Endothelial cell of umbilical vein (primary cell): ENCODE results near the gene TAOK1. TPM values are rescaled to one million over a fixed set of nuclear protein-coding genes. Genes with fewer than 3 reads are reported as not detected.

Source experiments
- BruUV-seq: library from RNA; stranded (reverse); fragments of 400-500 nt; replicated peaks from 2 replicates; lab custom pipeline; 2021; lab: Mats Ljungman, UMichigan
- CTCF ChIA-PET: fragments of 300-600, 350-600 bp; sonication (Branson Sonifier 250); formaldehyde crosslinking; loops from one replicate; lab custom pipeline; 2021; ENCODE audit warnings: antibody characterized with exemption, inconsistent platforms; lab: Charles Lee
- POLR2A ChIA-PET: fragments of 300-600, 350-600 bp; sonication (Branson Sonifier 250); formaldehyde crosslinking; loops from one replicate; lab custom pipeline; 2021; ENCODE audit warnings: antibody characterized with exemption, inconsistent platforms; lab: Charles Lee
- DNase-seq: peaks from one replicate; pipeline ENCODE4 v3.0.0-alpha.2; 2011; ENCODE audit warnings: low read depth, low spot score
- FAIRE-seq: peaks from 2 replicates; lab custom pipeline; 2011; peaks lifted over from hg19 to GRCh38; lab: Jason Lieb, UNC
- H2AFZ ChIP-seq: 2 replicates; pipeline ENCODE4 v1.6.0; 2012; ENCODE audit warnings: low read depth, low read length, control low read depth, inconsistent platforms
- H3K27ac ChIP-seq: 2 replicates; pipeline ENCODE4 v1.5.1; 2011; ENCODE audit warnings: low read depth, mild to moderate bottlenecking, control low read depth, low read length, moderate library complexity; ENCODE audit not compliant: insufficient read depth
- H3K27me3 ChIP-seq, 2 experiments: 2 replicates each; pipeline versions ENCODE4 v1.6.0 to v1.6.1; 2011; ENCODE audit warnings: low read length in 2 of 2, mixed read lengths in 1 of 2; ENCODE audit not compliant: control insufficient read depth in 2 of 2, insufficient read depth in 2 of 2
- H3K36me3 ChIP-seq, 2 experiments: 2 replicates in 1 of 2; 3 replicates in 1 of 2; pipeline ENCODE4 v1.5.1; 2011; ENCODE audit warnings: low read length in 2 of 2, mild to moderate bottlenecking in 1 of 2, moderate library complexity in 1 of 2; ENCODE audit not compliant: control insufficient read depth in 2 of 2, insufficient read depth in 2 of 2; ENCODE audit errors: extremely low read depth in 1 of 2
- H3K4me1 ChIP-seq: 3 replicates; pipeline ENCODE4 v1.5.1; 2011; ENCODE audit warnings: mild to moderate bottlenecking, low read length; ENCODE audit not compliant: control insufficient read depth, insufficient read depth; ENCODE audit errors: extremely low read depth
- H3K4me2 ChIP-seq: 2 replicates; pipeline ENCODE4 v1.6.1; 2011; ENCODE audit warnings: low read length, control low read depth, mixed read lengths; ENCODE audit not compliant: insufficient read depth
- H3K4me3 ChIP-seq, 3 experiments: fragments of 200-600 bp in 1 of 3; sonication (generic), shearing (Covaris generic) in 1 of 3; replicated peaks in 1 of 3; 2 replicates each; pipeline ENCODE4 v1.5.1; 2011 to 2016; ENCODE audit warnings: control low read depth in 3 of 3, low read length in 3 of 3, mild to moderate bottlenecking in 2 of 3, inconsistent platforms in 1 of 3, low read depth in 1 of 3, moderate library complexity in 1 of 3; ENCODE audit not compliant: insufficient read depth in 1 of 3
- H3K79me2 ChIP-seq: 2 replicates; pipeline ENCODE4 v1.6.0; 2012; ENCODE audit warnings: low read length, inconsistent platforms; ENCODE audit not compliant: control insufficient read depth, insufficient read depth
- H3K9ac ChIP-seq: replicated peaks from 2 replicates; pipeline ENCODE3; 2011; ENCODE audit warnings: low read length, control low read depth; ENCODE audit not compliant: insufficient read depth; ENCODE audit errors: extremely low read depth
- H3K9me1 ChIP-seq: replicated peaks from 3 replicates; pipeline ENCODE4 v1.6.0; 2011; ENCODE audit warnings: mild to moderate bottlenecking, low read length; ENCODE audit not compliant: control insufficient read depth, insufficient read depth; ENCODE audit errors: extremely low read depth
- H3K9me3 ChIP-seq: replicated peaks from 2 replicates; pipeline ENCODE4 v1.5.1; 2012; ENCODE audit warnings: low read length, inconsistent platforms; ENCODE audit not compliant: control insufficient read depth, insufficient read depth
- H4K20me1 ChIP-seq: replicated peaks from 2 replicates; pipeline ENCODE3; 2011; ENCODE audit warnings: mild to moderate bottlenecking, low read length; ENCODE audit not compliant: control insufficient read depth, insufficient read depth; ENCODE audit errors: extremely low read depth
- CTCF ChIP-seq, 2 donors: IDR thresholded peaks; 1 replicate in 1 of 2; 2 replicates in 1 of 2; pipeline ENCODE4 v1.5.1; 2011; ENCODE audit warnings: low read length in 2 of 2, mild to moderate bottlenecking in 2 of 2, moderate library complexity in 2 of 2, control low read depth in 1 of 2, inconsistent platforms in 1 of 2, low read depth in 1 of 2; ENCODE audit not compliant: insufficient read depth in 1 of 2; ENCODE audit errors: extremely low read depth in 1 of 2
- EZH2 ChIP-seq: IDR thresholded peaks from 2 replicates; pipeline ENCODE4 v1.6.1; 2012; ENCODE audit warnings: borderline replicate concordance, low read depth, mild to moderate bottlenecking, moderate library complexity, low read length, inconsistent platforms; ENCODE audit not compliant: severe bottlenecking
- FOS ChIP-seq: IDR thresholded peaks from 2 replicates; pipeline ENCODE4 v1.6.1; 2011; ENCODE audit warnings: mild to moderate bottlenecking, low read length, moderate library complexity, borderline replicate concordance; ENCODE audit not compliant: insufficient read depth
- GATA2 ChIP-seq: IDR thresholded peaks from 2 replicates; pipeline ENCODE4 v1.7.0; 2011; ENCODE audit warnings: low read depth, mild to moderate bottlenecking, moderate library complexity, mixed read lengths, low read length; ENCODE audit not compliant: insufficient read length, insufficient read depth
- JUN ChIP-seq: IDR thresholded peaks from 2 replicates; pipeline ENCODE4 v1.6.1; 2011; ENCODE audit warnings: borderline replicate concordance, low read depth; ENCODE audit not compliant: insufficient read length, insufficient read depth
- MAX ChIP-seq: IDR thresholded peaks from 2 replicates; pipeline ENCODE4 v1.6.1; 2011; ENCODE audit not compliant: insufficient read depth, insufficient read length
- MYC ChIP-seq: IDR thresholded peaks from one replicate; pipeline ENCODE4 v1.6.1; 2011; ENCODE audit warnings: mild to moderate bottlenecking, low read depth, low read length
- POLR2A ChIP-seq: IDR thresholded peaks from 2 replicates; pipeline ENCODE4 v1.6.1; 2012; ENCODE audit warnings: low read depth, mild to moderate bottlenecking, control low read depth, low read length
- POLR2AphosphoS5 ChIP-seq: IDR thresholded peaks from 2 replicates; pipeline ENCODE4 v1.6.1; 2012; ENCODE audit warnings: low read depth, mild to moderate bottlenecking, control low read depth, low read length, moderate library complexity; ENCODE audit not compliant: insufficient read depth
- dilution Hi-C: fragments of 300-500 bp; cut with MboI; formaldehyde crosslinking; loops from one replicate; pipeline ENCODE4 v1.15.0; 2019; ENCODE audit warnings: low sequenced_read_pairs; ENCODE audit not compliant: extremely low pct_ligation_motif_present
- intact Hi-C: fragments of 100-400 bp; cut with micrococcal nuclease; formaldehyde crosslinking; loops from one replicate; pipeline ENCODE4 v1.10.0; 2022
- polyA plus RNA-seq, 4 experiments: library from polyadenylated mRNA; depleted of rRNA in 3 of 4; stranded (reverse) in 3 of 4; unstranded in 1 of 4; fragments of >200 nt; gene quantifications; 2 replicates each; pipeline versions ENCODE4 v1.2.1 to v1.2.3, GENCODE V29; 2011 to 2012; ENCODE audit warnings: missing spikeins in 1 of 4
- total RNA-seq: library from RNA; stranded (reverse); gene quantifications from 2 replicates; pipeline ENCODE4 v1.2.3, GENCODE V29; 2021

TAOK1 gene
- total and polyA plus RNA-seq, 2 donors (not counting 3 experiments of a cell fraction or from before 2014, with no cell fraction given), result 11.0 to 82.2 TPM

- dilution Hi-C loops, result no loop called here
- DNase-seq (no peak), FAIRE-seq (no peak)
- H3K9ac ChIP-seq, result no peak overlapping the region
- no peaks in the 10 kb centered on the region for H3K9me3 ChIP-seq
- no peak overlapping the region for H3K4me3 ChIP-seq
- no peak overlapping the region for H3K27ac ChIP-seq
- H4K20me1 ChIP-seq, result no peaks in the 10 kb centered on the region
- H3K79me2 ChIP-seq, result no peaks in the 10 kb centered on the region
- no peaks in the 10 kb centered on the region for H3K36me3 ChIP-seq
- ChIA-PET POLR2A (no interaction called here), CTCF (interaction anchor here (0.6 to 1.7 kb wide), 3 partner anchors 9 to 13 kb away, joined by 3 to 7 read pairs (median 3); no protein-coding TSS in a partner anchor)
- intact Hi-C loops, result no loop called here
- TF ChIP-seq MYC (no peak), POLR2A (no peak), FOS (no peak), EZH2 (no peak), MAX (no peak), POLR2AphosphoS5 (no peak), GATA2 (no peak), CTCF (IDR thresholded peaks at IDR 0.05; ENCODE audit: extremely low read depth in 1 of 2, insufficient read depth in 1 of 2, low read depth in 1 of 2, low read length in 2 of 2) (no peak), JUN (no peak)
- no peaks in the 10 kb centered on the region for H3K4me1 ChIP-seq
- peaks cover 0 to under 1% of the 10 kb centered on the region in 2 experiments for H3K27me3 ChIP-seq
- H3K9me1 ChIP-seq, result no peaks in the 10 kb centered on the region
- H3K4me2 ChIP-seq, result no peak overlapping the region
- H2AFZ ChIP-seq, result no peak overlapping the region
- BruUV-seq, result no TSS peak
Observed at GRCh38 chr17:29357232-29357631, 32.9 kb upstream of the TAOK1 start.
